SK-N-MC (cell line): ENCODE measurements around the gene TXNRD2.

Experiments used
- DNase-seq: peaks from one replicate; pipeline ENCODE4 v3.0.0-alpha.2; 2011; ENCODE audit warnings: low read depth, low spot score
- H3K27ac ChIP-seq: fragments of 200-600 bp; sonication (generic); 2 replicates; pipeline ENCODE4 v1.5.1; 2016; ENCODE audit warnings: mixed run types
- H3K36me3 ChIP-seq: fragments of 200-600 bp; sonication (generic); 2 replicates; pipeline ENCODE4 v1.6.1; 2017; ENCODE audit warnings: antibody characterized with exemption, low read length, mixed read lengths; ENCODE audit not compliant: insufficient read depth
- H3K4me3 ChIP-seq: fragments of 200-600 bp; sonication (generic); 2 replicates; pipeline ENCODE4 v1.5.1; 2016
- H3K9ac ChIP-seq: fragments of 200-600 bp; sonication (generic); 2 replicates; pipeline ENCODE4 v1.8.0; 2017; ENCODE audit warnings: mixed run types, mixed read lengths; ENCODE audit not compliant: insufficient read length
- H3K9me3 ChIP-seq: fragments of 200-600 bp; sonication (generic); 2 replicates; pipeline ENCODE4 v1.6.1; 2017; ENCODE audit warnings: low read depth, mild to moderate bottlenecking, antibody characterized with exemption, low read length, moderate library complexity, mixed read lengths
- EZH2 ChIP-seq: fragments of 200-600 bp; sonication (generic); IDR thresholded peaks from one replicate; pipeline ENCODE4 v1.6.1; 2017; ENCODE audit warnings: antibody characterized with exemption
- FOXP2 ChIP-seq: optimal IDR thresholded peaks from 2 replicates; pipeline ENCODE3; 2011; ENCODE audit warnings: mild to moderate bottlenecking, moderate library complexity; ENCODE audit not compliant: insufficient read depth; ENCODE audit errors: extremely low read length, control extremely low read depth
- POLR2AphosphoS5 ChIP-seq: IDR thresholded peaks from 2 replicates; pipeline ENCODE4 v1.6.1; 2012; ENCODE audit warnings: mild to moderate bottlenecking, low read depth, low read length, borderline replicate concordance

TXNRD2 gene

GRCh38 chr22:19959587-19960490, 18.2 kb upstream of the TXNRD2 start:
- TF ChIP-seq EZH2 (no peak), POLR2AphosphoS5 (no peak), FOXP2 (no peak)
- H3K9ac ChIP-seq, result peak overlapping the region; percentile 20
- no peaks in the 10 kb centered on the region for H3K9me3 ChIP-seq
- no peak for DNase-seq
- no peaks in the 10 kb centered on the region; the same call in 1 of the 2 replicates for H3K36me3 ChIP-seq
- peak overlapping the region; percentile 65 for H3K4me3 ChIP-seq
- H3K27ac ChIP-seq, result peak overlapping the region; percentile 70

GRCh38 chr22:19959043-19959586, 17.5 kb upstream of the TXNRD2 start:
- no peak for TF ChIP-seq EZH2
- peak; percentile 33; the same call in 1 of the 2 replicates for TF ChIP-seq POLR2AphosphoS5
- TF ChIP-seq FOXP2, result no peak
- Histone ChIP-seq H3K9ac (no peak overlapping the region), H3K9me3 (no peaks in the 10 kb centered on the region), H3K27ac (peak overlapping the region; percentile 70; the same call in 1 of the 2 replicates), H3K4me3 (peak overlapping the region; percentile 65), H3K36me3 (no peaks in the 10 kb centered on the region; the same call in 1 of the 2 replicates)
- DNase-seq, result no peak

DNA sequence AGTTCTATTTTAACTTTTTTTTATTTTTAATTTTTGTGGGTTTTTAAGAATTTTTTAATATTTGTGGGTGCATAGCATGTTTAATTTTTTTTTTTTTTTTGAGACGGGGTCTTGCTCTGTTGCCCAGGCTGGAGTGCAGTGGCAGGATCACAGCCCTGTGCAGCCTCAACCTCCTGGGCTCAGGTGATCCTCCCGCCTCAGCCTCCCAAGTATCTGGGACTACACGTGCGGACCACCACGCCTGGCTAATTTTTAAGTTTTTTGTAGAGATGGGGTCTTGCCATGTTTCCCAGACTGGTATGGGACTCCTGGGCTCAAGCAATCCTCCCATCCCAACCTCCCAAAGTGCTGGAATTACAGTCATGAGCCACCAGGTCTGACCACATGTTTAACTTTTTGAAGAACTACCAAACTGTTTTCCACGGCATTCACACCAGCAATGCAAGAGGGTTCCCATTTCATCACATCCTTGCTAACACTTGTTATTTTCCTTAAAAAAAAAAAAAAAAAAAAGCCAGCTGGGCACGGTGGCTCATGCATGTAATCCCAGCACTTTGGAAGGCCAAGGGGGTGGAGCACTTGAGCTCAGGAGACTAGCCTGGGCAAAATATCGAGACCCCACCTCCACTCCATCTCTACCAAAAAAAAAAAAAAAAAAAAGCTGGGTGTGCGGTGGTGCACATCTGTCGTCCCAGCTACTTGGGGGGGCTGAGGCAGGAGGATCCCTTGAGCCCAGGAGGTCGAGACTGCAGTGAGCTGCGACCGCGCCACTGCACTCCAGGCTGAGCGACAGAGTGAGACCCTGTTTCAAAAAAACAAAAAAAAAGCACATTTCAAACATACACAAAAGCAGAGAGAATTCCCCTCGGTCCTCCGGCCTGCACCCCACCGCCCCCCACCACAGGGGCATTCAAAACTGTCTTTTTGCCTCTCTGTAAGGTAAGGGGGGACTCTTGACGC, 16.7 kb upstream of the TXNRD2 start:
- peak overlapping the region; percentile 65 for H3K4me3 ChIP-seq
- no peaks in the 10 kb centered on the region for H3K36me3 ChIP-seq
- DNase-seq, result no peak
- no peak overlapping the region for H3K9ac ChIP-seq
- H3K9me3 ChIP-seq, result no peaks in the 10 kb centered on the region
- TF ChIP-seq EZH2, result no peak
- TF ChIP-seq POLR2AphosphoS5, result no peak
- no peak for TF ChIP-seq FOXP2
- H3K27ac ChIP-seq, result no peak overlapping the region

- Histone ChIP-seq H3K9ac (no peak overlapping the region), H3K4me3 (no peak overlapping the region), H3K9me3 (no peaks in the 10 kb centered on the region), H3K36me3 (no peaks in the 10 kb centered on the region), H3K27ac (no peak overlapping the region)
- TF ChIP-seq POLR2AphosphoS5, result no peak; the same call in 1 of the 2 replicates
- no peak for TF ChIP-seq EZH2
- TF ChIP-seq FOXP2, result no peak
- DNase-seq, result no peak
Observed at GRCh38 chr22:19957445-19957844, 15.8 kb upstream of the TXNRD2 start.

GRCh38 chr22:19955241-19956128, 13.9 kb upstream of the TXNRD2 start:
- H3K4me3 ChIP-seq, result no peak overlapping the region
- TF ChIP-seq POLR2AphosphoS5 (no peak; the same call in 1 of the 2 replicates), EZH2 (no peak), FOXP2 (no peak)
- H3K9me3 ChIP-seq, result no peaks in the 10 kb centered on the region
- H3K27ac ChIP-seq, result peak overlapping the region; percentile 13; the same call in 1 of the 2 replicates
- no peak overlapping the region for H3K9ac ChIP-seq
- H3K36me3 ChIP-seq, result no peaks in the 10 kb centered on the region
- DNase-seq, result no peak

- no peak overlapping the region for H3K9ac ChIP-seq
Observed at GRCh38 chr22:19951346-19951745, 9.7 kb upstream of the TXNRD2 start.

GRCh38 chr22:19948057-19948760, 6.6 kb upstream of the TXNRD2 start:
- TF ChIP-seq FOXP2 (no peak), EZH2 (no peak), POLR2AphosphoS5 (no peak)
- Histone ChIP-seq H3K4me3 (no peak overlapping the region), H3K9me3 (no peaks in the 10 kb centered on the region), H3K27ac (no peak overlapping the region), H3K9ac (no peak overlapping the region), H3K36me3 (no peaks in the 10 kb centered on the region; the same call in 1 of the 2 replicates)
- DNase-seq, result no peak

More at GRCh38 chr22:19951346-19951745, 9.7 kb upstream of the TXNRD2 start:
- DNase-seq, result no peak
- Histone ChIP-seq H3K9me3 (no peaks in the 10 kb centered on the region), H3K36me3 (no peaks in the 10 kb centered on the region; the same call in 1 of the 2 replicates), H3K27ac (no peak overlapping the region), H3K4me3 (no peak overlapping the region)
- no peak for TF ChIP-seq EZH2
- TF ChIP-seq FOXP2, result no peak
- no peak for TF ChIP-seq POLR2AphosphoS5
